IPS-15b (cell line): Measurements from ENCODE around the gene CYRIA.

Experiments used
- H3K27me3 ChIP-seq: one replicate; pipeline ENCODE4 v1.6.1; 2013; ENCODE audit warnings: low read length; ENCODE audit not compliant: control insufficient read depth, insufficient read depth
- H3K36me3 ChIP-seq: one replicate; pipeline ENCODE4 v1.6.1; 2013; ENCODE audit warnings: low read length; ENCODE audit not compliant: control insufficient read depth, insufficient read depth
- H3K4me1 ChIP-seq: one replicate; pipeline ENCODE4 v1.6.1; 2013; ENCODE audit warnings: mild to moderate bottlenecking, low read length; ENCODE audit not compliant: control insufficient read depth, insufficient read depth
- H3K4me3 ChIP-seq: one replicate; pipeline ENCODE4 v1.5.1; 2013; ENCODE audit warnings: low read depth, low read length
- H3K9ac ChIP-seq: one replicate; pipeline ENCODE4 v1.6.1; 2013; ENCODE audit warnings: low read depth, mild to moderate bottlenecking, low read length
- H3K9me3 ChIP-seq: one replicate; pipeline ENCODE4 v1.6.1; 2013; ENCODE audit warnings: mild to moderate bottlenecking, low read length; ENCODE audit not compliant: control insufficient read depth, insufficient read depth

The CYRIA gene

DNA sequence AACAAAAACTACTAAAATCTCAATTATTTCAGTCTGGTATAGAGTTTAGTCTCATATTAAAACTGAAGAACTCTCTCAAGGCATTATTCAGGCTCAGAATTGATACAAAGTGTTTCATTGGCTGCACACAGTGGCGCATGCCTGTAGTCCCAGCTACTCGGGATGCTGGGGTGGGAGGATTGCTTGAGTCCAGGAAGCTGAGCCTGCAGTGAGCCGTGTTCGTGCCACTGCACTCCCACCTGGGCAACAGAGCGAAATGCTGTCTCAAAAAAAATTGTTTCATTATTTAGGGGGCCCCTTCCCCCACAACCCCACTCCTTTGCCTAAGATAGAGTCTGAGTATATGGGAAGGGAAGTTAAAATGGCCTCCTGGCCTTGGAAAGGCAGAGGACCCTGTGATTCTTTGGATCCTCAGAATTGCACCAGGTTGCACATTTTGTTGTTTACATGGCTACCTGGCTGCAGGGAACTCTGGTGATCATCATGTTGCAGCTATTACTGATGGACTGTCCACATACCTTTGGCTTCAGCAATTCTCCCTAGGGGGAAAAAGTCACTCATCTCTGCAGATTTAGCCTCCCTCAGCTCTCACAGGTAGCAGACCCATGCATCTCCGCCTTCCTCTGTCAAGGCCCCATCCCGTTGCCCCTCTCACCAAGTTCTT, 19.2 kb upstream of the CYRIA start:
- H3K27me3 ChIP-seq = peaks cover under 1% of the 10 kb centered on the region
- no peak overlapping the region for H3K4me3 ChIP-seq
- H3K9me3 ChIP-seq = no peaks in the 10 kb centered on the region
- no peak overlapping the region for H3K9ac ChIP-seq
- no peaks in the 10 kb centered on the region for H3K4me1 ChIP-seq
- no peaks in the 10 kb centered on the region for H3K36me3 ChIP-seq

DNA sequence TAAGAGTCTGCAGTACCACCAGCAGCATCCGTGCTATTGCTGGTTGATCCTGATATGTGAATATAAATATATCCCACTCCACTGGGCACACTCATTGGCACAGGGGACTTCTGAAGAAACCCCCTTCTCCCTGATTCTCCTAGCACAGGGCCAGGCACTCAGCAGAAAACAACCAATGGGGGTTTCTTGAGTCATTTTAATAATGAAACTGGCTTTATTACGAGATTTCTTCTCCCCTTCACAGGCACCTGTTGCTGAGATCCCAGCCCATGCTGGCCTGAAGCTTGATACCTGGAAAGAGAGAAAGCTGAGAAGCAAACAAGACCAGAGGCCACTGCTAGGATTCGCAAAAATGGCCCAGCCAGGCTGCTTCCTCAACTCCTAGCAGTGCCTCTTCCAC, 17.9 kb upstream of the CYRIA start:
- Histone ChIP-seq H3K36me3 (no peaks in the 10 kb centered on the region), H3K4me3 (no peak overlapping the region), H3K9ac (no peak overlapping the region), H3K9me3 (no peaks in the 10 kb centered on the region), H3K27me3 (peaks cover 6% of the 10 kb centered on the region), H3K4me1 (no peaks in the 10 kb centered on the region)

DNA sequence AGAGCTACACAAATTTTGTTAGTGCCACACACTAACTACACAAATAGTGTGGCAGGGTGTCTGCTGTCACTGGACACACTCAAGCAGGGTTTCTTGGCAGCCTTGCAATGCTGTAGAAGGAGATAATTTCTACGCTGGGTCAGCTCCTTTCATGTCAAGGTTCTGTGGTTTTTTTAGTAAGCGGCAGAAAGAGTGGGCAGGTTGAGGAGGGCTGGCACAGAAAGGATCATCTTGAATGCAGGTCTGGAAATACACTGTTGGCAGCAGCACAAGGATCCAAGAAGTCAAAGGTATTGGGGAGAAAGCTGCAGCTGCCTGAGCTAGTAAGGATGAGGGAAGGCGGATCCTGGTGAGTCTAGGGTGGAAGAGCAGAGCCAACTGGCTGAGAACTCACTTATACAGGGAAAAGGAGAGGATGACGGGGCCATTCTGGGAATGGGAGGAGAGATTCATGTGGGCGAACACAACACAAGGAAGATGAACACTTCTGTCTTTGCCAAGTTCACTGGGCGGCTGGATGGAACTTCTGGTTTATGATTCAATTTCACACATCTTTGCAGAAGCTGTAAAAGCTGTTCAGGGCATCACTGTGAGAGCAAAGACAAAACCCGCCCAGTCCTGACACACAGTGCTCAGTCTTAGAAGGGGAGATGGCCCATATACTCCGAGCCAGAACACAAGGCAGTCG, 16.9 kb upstream of the CYRIA start:
- H3K9ac ChIP-seq = no peak overlapping the region
- H3K4me3 ChIP-seq = no peak overlapping the region
- H3K4me1 ChIP-seq = no peaks in the 10 kb centered on the region
- H3K27me3 ChIP-seq = peaks cover 6% of the 10 kb centered on the region
- H3K9me3 ChIP-seq = no peaks in the 10 kb centered on the region
- no peaks in the 10 kb centered on the region for H3K36me3 ChIP-seq

DNA sequence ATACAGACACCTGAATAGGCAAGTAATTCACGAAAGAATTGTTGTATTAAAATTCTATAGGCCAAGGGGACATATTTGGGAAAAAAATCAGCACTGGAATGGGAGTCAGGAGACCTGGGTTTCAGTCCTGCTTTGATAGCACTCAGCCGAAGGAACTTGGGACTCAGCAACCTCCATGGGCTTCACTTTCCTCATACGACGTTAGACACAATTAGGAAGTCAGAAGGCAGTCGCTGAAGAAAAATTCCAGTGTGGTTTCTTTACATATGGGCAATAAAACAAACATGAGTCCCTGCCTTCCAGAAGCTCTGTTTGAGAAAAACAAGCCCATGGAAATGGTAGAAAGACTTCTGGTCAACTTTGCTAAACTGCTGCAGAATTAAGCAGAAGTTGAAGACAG, 15.1 kb upstream of the CYRIA start:
- peaks cover 6% of the 10 kb centered on the region for H3K27me3 ChIP-seq
- no peaks in the 10 kb centered on the region for H3K9me3 ChIP-seq
- no peaks in the 10 kb centered on the region for H3K36me3 ChIP-seq
- no peak overlapping the region for H3K9ac ChIP-seq
- no peaks in the 10 kb centered on the region for H3K4me1 ChIP-seq
- H3K4me3 ChIP-seq = no peak overlapping the region

DNA sequence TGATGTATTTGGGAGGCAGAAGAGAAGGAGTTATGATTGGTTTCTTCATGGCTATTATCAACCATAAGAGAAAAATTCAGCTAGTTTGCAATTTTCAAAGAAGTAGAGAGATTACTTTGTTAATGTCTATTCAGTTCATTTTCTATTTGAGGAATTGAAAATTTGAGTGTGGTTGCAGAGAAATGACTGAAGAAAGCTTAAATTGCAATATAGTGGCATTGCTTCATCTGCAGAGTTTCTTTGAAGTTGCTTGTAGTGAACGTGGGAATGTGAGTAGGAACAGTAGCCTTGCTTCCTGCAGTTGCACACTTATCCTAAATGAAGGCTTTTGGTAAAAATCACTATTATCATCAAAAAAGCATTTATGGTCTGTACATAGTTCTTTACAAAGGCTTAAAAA, 14.7 kb upstream of the CYRIA start:
- Histone ChIP-seq H3K4me1 (no peaks in the 10 kb centered on the region), H3K4me3 (no peak overlapping the region), H3K36me3 (no peaks in the 10 kb centered on the region), H3K27me3 (peaks cover 6% of the 10 kb centered on the region), H3K9me3 (no peaks in the 10 kb centered on the region), H3K9ac (no peak overlapping the region)

DNA sequence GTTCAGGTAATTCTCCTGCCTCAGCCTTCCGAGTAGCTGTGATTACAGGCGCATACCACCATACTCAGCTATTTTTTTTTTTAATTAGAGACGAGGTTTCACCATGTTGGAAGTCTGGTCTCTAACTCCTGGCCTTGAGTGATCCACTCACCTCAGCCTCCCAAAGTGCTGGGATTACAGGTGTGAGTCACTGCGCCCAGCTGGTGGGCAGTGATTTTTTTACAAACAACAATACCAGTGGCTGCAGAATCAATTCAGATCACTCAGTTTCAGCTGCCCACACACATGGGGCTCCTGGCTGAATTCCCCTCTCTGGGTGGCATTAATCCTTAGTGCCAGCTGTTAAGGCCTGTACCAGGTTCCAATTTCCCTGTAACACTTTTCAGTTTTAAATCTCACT, 13.3 kb upstream of the CYRIA start:
- Histone ChIP-seq H3K27me3 (peaks cover 6% of the 10 kb centered on the region), H3K4me3 (no peak overlapping the region), H3K9ac (no peak overlapping the region), H3K9me3 (no peaks in the 10 kb centered on the region), H3K36me3 (no peaks in the 10 kb centered on the region), H3K4me1 (no peaks in the 10 kb centered on the region)

DNA sequence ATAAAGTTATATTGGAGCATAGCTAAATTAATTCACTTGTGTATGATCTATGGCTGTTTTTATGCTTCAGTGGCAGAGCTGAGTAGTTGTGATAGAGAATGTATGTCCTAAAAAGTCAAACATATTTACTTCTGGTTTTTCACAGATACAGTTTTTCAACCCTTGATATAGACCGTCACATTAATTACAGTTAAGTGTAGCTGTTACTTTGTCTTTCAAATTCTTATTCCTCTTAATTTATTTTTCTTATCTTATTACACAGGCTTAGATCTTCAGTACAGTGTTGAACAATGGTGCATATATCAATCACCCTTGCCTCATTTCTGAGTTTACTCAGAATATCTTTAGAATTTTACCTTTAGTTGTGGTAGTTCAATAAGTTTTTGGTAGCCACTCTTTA, 12.2 kb upstream of the CYRIA start:
- H3K9me3 ChIP-seq = no peaks in the 10 kb centered on the region

DNA sequence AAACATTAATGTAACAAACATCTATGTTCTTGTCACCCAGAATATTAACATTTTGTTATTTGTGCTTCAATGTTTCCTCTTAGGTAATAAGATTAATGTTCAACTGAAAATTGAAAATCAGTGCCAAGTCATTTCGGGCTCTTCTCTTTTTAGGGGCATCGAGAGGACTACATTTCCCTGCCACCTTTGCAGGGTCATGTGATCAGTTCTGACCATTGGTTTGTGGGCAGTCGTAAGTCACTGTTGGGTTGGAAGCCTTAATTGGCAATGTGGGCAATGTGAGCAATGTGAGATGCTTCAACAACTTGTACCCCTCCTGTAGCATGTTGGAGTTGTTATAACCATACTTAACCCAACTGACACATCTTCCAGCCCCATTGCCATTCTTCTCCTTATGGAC, 10.1 kb upstream of the CYRIA start:
- Histone ChIP-seq H3K27me3 (peaks cover 6% of the 10 kb centered on the region), H3K4me1 (no peaks in the 10 kb centered on the region), H3K4me3 (no peak overlapping the region)

More for the DNA sequence above, 12.2 kb upstream of the CYRIA start:
- Histone ChIP-seq H3K4me1 (no peaks in the 10 kb centered on the region), H3K36me3 (no peaks in the 10 kb centered on the region), H3K4me3 (no peak overlapping the region), H3K9ac (no peak overlapping the region), H3K27me3 (peaks cover 6% of the 10 kb centered on the region)

DNA sequence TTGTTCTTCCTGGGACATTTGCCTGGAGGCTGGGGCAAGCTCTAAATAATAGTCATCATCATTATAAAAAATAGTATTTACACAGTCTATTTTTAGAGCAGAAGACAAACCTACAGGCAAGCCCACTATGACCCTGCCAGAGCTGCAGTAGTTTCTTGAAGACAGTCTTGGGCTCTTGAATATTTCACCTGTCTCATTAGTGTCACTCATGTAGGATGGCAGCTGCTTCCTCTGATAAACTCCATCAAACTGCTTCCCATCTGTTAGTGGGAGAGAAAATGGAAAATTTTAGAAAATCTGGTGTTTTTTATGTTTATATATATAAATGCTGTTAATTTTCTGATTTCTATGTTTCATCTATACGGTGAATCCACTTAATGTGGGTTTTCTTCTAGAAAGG, 8.5 kb upstream of the CYRIA start:
- H3K36me3 ChIP-seq = no peaks in the 10 kb centered on the region
- H3K9me3 ChIP-seq = no peaks in the 10 kb centered on the region

More for the DNA sequence above, 10.1 kb upstream of the CYRIA start:
- Histone ChIP-seq H3K36me3 (no peaks in the 10 kb centered on the region), H3K9ac (no peak overlapping the region), H3K9me3 (no peaks in the 10 kb centered on the region)

DNA sequence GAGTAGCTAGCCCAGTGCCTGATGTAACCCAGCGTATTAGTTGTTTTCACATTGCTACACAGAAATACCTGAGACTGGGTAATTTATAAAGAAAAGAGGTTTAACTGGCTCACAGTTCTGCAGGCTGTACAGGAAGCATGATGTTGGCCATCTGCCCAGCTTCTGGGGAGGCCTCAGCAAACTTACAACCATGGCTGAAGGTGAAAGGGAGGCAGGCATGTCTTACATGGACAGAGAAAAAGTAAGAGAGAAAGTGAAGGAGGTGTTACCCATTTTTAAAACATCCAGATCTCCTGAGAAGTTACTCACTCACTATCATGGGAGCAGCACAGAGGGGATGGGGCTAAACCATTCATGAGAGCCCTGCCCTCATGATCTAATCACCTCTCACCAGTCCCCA, 6.1 kb upstream of the CYRIA start:
- no peaks in the 10 kb centered on the region for H3K4me1 ChIP-seq
- H3K4me3 ChIP-seq = no peak overlapping the region
- H3K27me3 ChIP-seq = peaks cover 1% of the 10 kb centered on the region
- H3K36me3 ChIP-seq = no peaks in the 10 kb centered on the region
- H3K9me3 ChIP-seq = no peaks in the 10 kb centered on the region
- no peak overlapping the region for H3K9ac ChIP-seq

More for the DNA sequence above, 8.5 kb upstream of the CYRIA start:
- Histone ChIP-seq H3K9ac (no peak overlapping the region), H3K4me3 (no peak overlapping the region), H3K4me1 (no peaks in the 10 kb centered on the region), H3K27me3 (no peaks in the 10 kb centered on the region)

DNA sequence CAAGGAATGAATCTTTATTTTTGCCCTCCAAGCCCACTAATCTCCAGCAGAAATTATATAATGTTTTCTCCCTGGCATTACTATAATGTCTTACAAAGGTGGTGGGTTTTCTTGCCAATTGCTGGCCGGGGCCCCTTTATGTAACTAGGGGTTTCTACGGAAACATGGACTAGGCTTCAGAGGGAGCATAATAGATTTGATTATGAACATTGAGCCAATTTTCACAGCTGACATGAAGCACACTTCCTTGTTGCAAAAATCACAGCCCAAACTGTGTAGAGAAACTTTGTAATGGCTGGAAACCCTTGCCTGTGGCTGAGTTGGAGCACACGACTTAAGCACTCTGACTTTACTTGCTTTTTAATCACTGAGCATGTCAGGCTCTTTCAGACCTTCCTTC, 3.8 kb upstream of the CYRIA start:
- H3K36me3 ChIP-seq = no peaks in the 10 kb centered on the region
- H3K9me3 ChIP-seq = no peaks in the 10 kb centered on the region
- no peak overlapping the region for H3K9ac ChIP-seq
- peaks cover 2% of the 10 kb centered on the region for H3K4me1 ChIP-seq
- H3K27me3 ChIP-seq = peaks cover 19% of the 10 kb centered on the region
- no peak overlapping the region for H3K4me3 ChIP-seq

DNA sequence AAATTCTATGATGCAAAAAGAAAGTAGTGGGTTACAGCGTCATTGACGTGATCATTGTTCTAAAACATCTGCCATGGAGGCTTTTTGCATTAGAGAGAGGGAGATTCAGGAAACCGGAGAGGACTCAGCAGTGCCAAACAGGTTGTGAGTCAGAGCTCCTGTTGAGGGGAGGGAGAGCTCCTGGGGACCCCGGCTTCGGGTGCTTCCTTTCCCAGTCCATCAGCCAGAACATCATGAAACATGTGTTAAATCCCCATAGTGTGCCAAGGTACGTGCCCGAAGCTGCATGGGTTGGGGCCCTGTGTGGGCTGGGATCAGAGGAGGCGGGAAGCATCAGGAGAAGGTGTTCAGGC, 791 bp upstream of the CYRIA start:
- Histone ChIP-seq H3K9me3 (no peaks in the 10 kb centered on the region), H3K4me1 (peaks cover 2% of the 10 kb centered on the region), H3K4me3 (peak overlapping the region; percentile 76), H3K9ac (no peak overlapping the region), H3K36me3 (no peaks in the 10 kb centered on the region), H3K27me3 (peaks cover 22% of the 10 kb centered on the region)
